Transverse colon (tissue), 4 donors: Measurements from ENCODE around the gene RAB11FIP5. TPM values are rescaled to one million over a fixed set of nuclear protein-coding genes. Genes with fewer than 3 reads are reported as not detected.

Source experiments
- DNase-seq: peaks from one replicate; pipeline ENCODE4 v3.0.0-alpha.2; 2019
- H3K27ac ChIP-seq, 4 donors: fragments of 200-600 bp; sonication (generic); 2 replicates each; pipeline ENCODE4 v1.5.1; 2016 to 2018; ENCODE audit warnings: inconsistent platforms in 4 of 4
- H3K27me3 ChIP-seq: fragments of 200-600 bp; sonication (generic); 2 replicates; pipeline ENCODE4 v1.5.1; 2017; ENCODE audit warnings: inconsistent platforms
- H3K36me3 ChIP-seq, 4 donors: fragments of 200-600 bp; sonication (generic); 2 replicates each; pipeline ENCODE4 v1.5.1; 2017 to 2019; ENCODE audit warnings: inconsistent platforms in 4 of 4
- H3K4me1 ChIP-seq, 4 donors: fragments of 200-600 bp; sonication (generic); 2 replicates each; pipeline ENCODE4 v1.5.1; 2017 to 2020; ENCODE audit warnings: inconsistent platforms in 4 of 4
- H3K4me3 ChIP-seq, 4 donors: fragments of 200-600 bp; sonication (generic); 1 replicate in 1 of 4; 2 replicates in 3 of 4; pipeline versions ENCODE4 v1.5.1 to v1.6.1; 2017 to 2019; ENCODE audit warnings: inconsistent platforms in 4 of 4
- H3K9me3 ChIP-seq, 2 donors: fragments of 200-600 bp; sonication (generic); 2 replicates each; pipeline ENCODE4 v1.5.1; 2017 to 2019; ENCODE audit warnings: inconsistent platforms in 2 of 2
- CTCF ChIP-seq, 5 experiments: fragments of 200-600 bp in 3 of 5; fragments of 450-650 bp in 2 of 5; sonication (generic) in 3 of 5; IDR thresholded peaks; 1 replicate in 2 of 5; 2 replicates in 3 of 5; pipeline ENCODE4 v1.5.1; 2016 to 2017; ENCODE audit warnings: antibody characterized with exemption in 5 of 5, inconsistent platforms in 3 of 5, mild to moderate bottlenecking in 2 of 5, moderate library complexity in 1 of 5
- EP300 ChIP-seq: sonication (generic); formaldehyde crosslinking; IDR thresholded peaks from one replicate; pipeline ENCODE4 v1.6.1; 2017; ENCODE audit warnings: antibody characterized with exemption, low read depth
- POLR2A ChIP-seq: fragments of 450-650 bp; IDR thresholded peaks from one replicate; pipeline ENCODE4 v1.6.1; 2016; ENCODE audit warnings: antibody characterized with exemption, mild to moderate bottlenecking, moderate library complexity
- POLR2AphosphoS5 ChIP-seq, 3 donors: sonication (generic); formaldehyde crosslinking; IDR thresholded peaks; one replicate each; pipeline ENCODE4 v1.6.1; 2016; ENCODE audit warnings: antibody characterized with exemption in 3 of 3
- WGBS, 2 donors: methylation state at CpG; one replicate each; pipeline ENCODE4 v1.1.5; 2018; ENCODE audit warnings: low coverage in 1 of 2; 5-methylcytosine and 5-hydroxymethylcytosine counted together
- in situ Hi-C, 4 donors: fragments of 200-750 bp; cut with MboI; loops; one replicate each; pipeline versions ENCODE4 v1.15.0 to v1.15.1; 2017; ENCODE audit warnings: low sequenced_read_pairs in 3 of 4, low pct_ligation_motif_present in 1 of 4, low pct_unique_long_range_greater_than_20kb in 1 of 4
- intact Hi-C: fragments of 100-400 bp; cut with DNase I; formaldehyde crosslinking; loops from one replicate; pipeline ENCODE4 v1.15.1; 2023; ENCODE audit warnings: low total_unique reads
- total RNA-seq, 4 donors: library from RNA; depleted of rRNA; stranded (reverse); fragments of >200 nt; gene quantifications; one replicate each; pipeline ENCODE4 v1.1.0, GENCODE V29; 2016

RAB11FIP5 gene
- total RNA-seq, 4 donors from 2014 or later: 22.7 to 31.0 (median 26.9) TPM

- no peaks in the 10 kb centered on the region for H3K27me3 ChIP-seq
- intact Hi-C loops: no loop called here
- 71 to 80% methylated on average over 5 to 6 of the region's 6 CpGs for WGBS, 2 donors
- peaks cover 0 to 12% (median 3%) of the 10 kb centered on the region in 4 donors for H3K4me1 ChIP-seq
- H3K9me3 ChIP-seq: no peaks in the 10 kb centered on the region
- no peak overlapping the region for H3K4me3 ChIP-seq
- no peak for DNase-seq
- no peaks in the 10 kb centered on the region for H3K36me3 ChIP-seq
- TF ChIP-seq CTCF (IDR thresholded peaks at IDR 0.05) (no peak), POLR2AphosphoS5 (IDR thresholded peaks at IDR 0.05) (no peak), EP300 (no peak)
- no peak overlapping the region for H3K27ac ChIP-seq
- in situ Hi-C loops: no loop called here
Observed at GRCh38 chr2:73037947-73038585, 74.7 kb downstream of the RAB11FIP5 start.

- Histone ChIP-seq H3K27ac (no peak overlapping the region), H3K27me3 (no peaks in the 10 kb centered on the region), H3K4me3 (no peak overlapping the region), H3K9me3 (no peaks in the 10 kb centered on the region), H3K36me3 (no peaks in the 10 kb centered on the region), H3K4me1 (peaks cover 0 to 16% (median 8%) of the 10 kb centered on the region in 4 donors)
- DNase-seq: no peak
- WGBS, 2 donors: 98 to 100% methylated on average over 2 to 11 of the region's 11 CpGs
- intact Hi-C loops: no loop called here
- TF ChIP-seq CTCF (IDR thresholded peaks at IDR 0.05) (no peak), POLR2A (no peak), EP300 (no peak), POLR2AphosphoS5 (IDR thresholded peaks at IDR 0.05) (no peak)
- in situ Hi-C loops: no loop called here
Observed at GRCh38 chr2:73036766-73037165, 76.0 kb downstream of the RAB11FIP5 start.

GRCh38 chr2:73035899-73036711 is 76.6 kb downstream of the RAB11FIP5 start:
- H3K4me1 ChIP-seq: peaks cover 0 to 20% (median 14%) of the 10 kb centered on the region in 4 donors
- TF ChIP-seq CTCF (IDR thresholded peaks at IDR 0.05): no peak
- no peak for TF ChIP-seq POLR2A
- no peak for TF ChIP-seq POLR2AphosphoS5 (IDR thresholded peaks at IDR 0.05)
- TF ChIP-seq EP300: no peak
- H3K27me3 ChIP-seq: no peaks in the 10 kb centered on the region
- H3K9me3 ChIP-seq: no peaks in the 10 kb centered on the region
- DNase-seq: no peak
- no peak overlapping the region for H3K4me3 ChIP-seq
- H3K27ac ChIP-seq: no peak overlapping the region
- in situ Hi-C loops: no loop called here
- intact Hi-C loops: no loop called here
- H3K36me3 ChIP-seq: no peaks in the 10 kb centered on the region
- 89% methylated on average over 6 of the region's 6 CpGs; no CpG with 5 or more reads in 1 of the 2 donors for WGBS, 2 donors

GRCh38 chr2:73034661-73035375 is 77.9 kb downstream of the RAB11FIP5 start:
- Histone ChIP-seq H3K9me3 (no peaks in the 10 kb centered on the region), H3K36me3 (no peaks in the 10 kb centered on the region), H3K4me1 (peaks cover 0 to 22% (median 15%) of the 10 kb centered on the region in 4 donors), H3K27ac (no peak overlapping the region), H3K4me3 (no peak overlapping the region), H3K27me3 (no peaks in the 10 kb centered on the region)
- intact Hi-C loops: no loop called here
- 80 to 89% methylated on average over 1 to 7 of the region's 7 CpGs for WGBS, 2 donors
- no peak for DNase-seq
- in situ Hi-C loops: no loop called here
- no peak for TF ChIP-seq POLR2A
- no peak for TF ChIP-seq EP300
- TF ChIP-seq POLR2AphosphoS5 (IDR thresholded peaks at IDR 0.05): no peak
- no peak for TF ChIP-seq CTCF (IDR thresholded peaks at IDR 0.05)
